ENCODE measurements around the gene VPS13D. TPM values are rescaled to one million over a fixed set of nuclear protein-coding genes. Genes with fewer than 3 reads are reported as not detected.
A peak's percentile ranks its signal among the peaks of the same experiment; 100 is the strongest.

Gene VPS13D
- total and polyA plus RNA-seq, 2 donors (not counting 3 experiments of a cell fraction or from before 2014, with no cell fraction given), result 13.6 to 48.5 TPM

GRCh38 chr1:12511516-12512468 lies 282.0 kb downstream of the VPS13D start:
- Histone ChIP-seq H3K4me2 (ENCODE audit: insufficient read depth, low read length) (no peak overlapping the region), H3K79me2 (ENCODE audit: control insufficient read depth, insufficient read depth, low read length) (no peaks in the 10 kb centered on the region), H3K4me1 (ENCODE audit: control insufficient read depth, extremely low read depth, insufficient read depth, low read length) (peaks cover 11% of the 10 kb centered on the region), H3K27ac (ENCODE audit: insufficient read depth, low read depth, low read length) (no peak overlapping the region), H3K9ac (replicated peaks; ENCODE audit: extremely low read depth, insufficient read depth, low read length) (no peak overlapping the region), H2AFZ (ENCODE audit: low read depth, low read length) (no peak overlapping the region), H3K4me3 (replicated peaks in 1 of 3; ENCODE audit: insufficient read depth in 1 of 3, low read depth in 1 of 3, low read length in 3 of 3) (no peak overlapping the region), H3K27me3 (ENCODE audit: control insufficient read depth in 2 of 2, insufficient read depth in 2 of 2, low read length in 2 of 2) (no peaks in the 10 kb centered on the region), H3K9me1 (replicated peaks; ENCODE audit: control insufficient read depth, extremely low read depth, insufficient read depth, low read length) (no peaks in the 10 kb centered on the region), H3K9me3 (replicated peaks; ENCODE audit: control insufficient read depth, insufficient read depth, low read length) (no peaks in the 10 kb centered on the region), H3K36me3 (ENCODE audit: control insufficient read depth in 2 of 2, extremely low read depth in 1 of 2, insufficient read depth in 2 of 2, low read length in 2 of 2) (peaks cover 0 to 5% of the 10 kb centered on the region in 2 experiments), H4K20me1 (replicated peaks; ENCODE audit: control insufficient read depth, extremely low read depth, insufficient read depth, low read length) (no peaks in the 10 kb centered on the region)
- dilution Hi-C loops (cut with MboI; ENCODE audit: extremely low pct_ligation_motif_present, low sequenced_read_pairs) (no loop called here), intact Hi-C loops (cut with micrococcal nuclease) (loop anchor here (2.0 to 10.0 kb wide), 3 partner anchors 31 to 107 kb away; no protein-coding TSS in a partner anchor)
- FAIRE-seq (no peak), DNase-seq (ENCODE audit: low read depth, low spot score) (peak; percentile 13)
- POLR2A ChIA-PET, result no interaction called here
- TF ChIP-seq MYC (IDR thresholded peaks at IDR 0.05; ENCODE audit: low read depth, low read length), result no peak
- no peak for TF ChIP-seq EZH2 (IDR thresholded peaks at IDR 0.05; ENCODE audit: borderline replicate concordance, low read depth, low read length, severe bottlenecking)
- no peak for TF ChIP-seq POLR2A (IDR thresholded peaks at IDR 0.05; ENCODE audit: low read depth, low read length)
- no peak for TF ChIP-seq POLR2AphosphoS5 (IDR thresholded peaks at IDR 0.05; ENCODE audit: insufficient read depth, low read depth, low read length)
- no peak for TF ChIP-seq JUN (IDR thresholded peaks at IDR 0.05; ENCODE audit: borderline replicate concordance, insufficient read depth, insufficient read length, low read depth)
- BruUV-seq (replicated peaks), result no TSS peak
- CTCF ChIA-PET, result interaction anchor here (1.6 kb wide), 1 partner anchor 8 kb away, joined by 9 read pairs; no protein-coding TSS in a partner anchor

- no peak for TF ChIP-seq CTCF (IDR thresholded peaks at IDR 0.05; ENCODE audit: extremely low read depth in 1 of 2, insufficient read depth in 1 of 2, low read depth in 1 of 2, low read length in 2 of 2)
- no peak for TF ChIP-seq MAX (IDR thresholded peaks at IDR 0.05; ENCODE audit: insufficient read depth, insufficient read length)
- TF ChIP-seq POLR2AphosphoS5 (IDR thresholded peaks at IDR 0.05; ENCODE audit: insufficient read depth, low read depth, low read length), result no peak
- TF ChIP-seq POLR2A (IDR thresholded peaks at IDR 0.05; ENCODE audit: low read depth, low read length), result no peak
- TF ChIP-seq FOS (IDR thresholded peaks at IDR 0.05; ENCODE audit: borderline replicate concordance, insufficient read depth, low read length), result no peak
- no peak for TF ChIP-seq GATA2 (IDR thresholded peaks at IDR 0.05; ENCODE audit: insufficient read depth, insufficient read length, low read depth, low read length)
- TF ChIP-seq EZH2 (IDR thresholded peaks at IDR 0.05; ENCODE audit: borderline replicate concordance, low read depth, low read length, severe bottlenecking), result no peak
- TF ChIP-seq JUN (IDR thresholded peaks at IDR 0.05; ENCODE audit: borderline replicate concordance, insufficient read depth, insufficient read length, low read depth), result no peak
- no peak for TF ChIP-seq MYC (IDR thresholded peaks at IDR 0.05; ENCODE audit: low read depth, low read length)
- no peaks in the 10 kb centered on the region for H3K9me3 ChIP-seq (replicated peaks; ENCODE audit: control insufficient read depth, insufficient read depth, low read length)
- no peak overlapping the region for H3K9ac ChIP-seq (replicated peaks; ENCODE audit: extremely low read depth, insufficient read depth, low read length)
- no peaks in the 10 kb centered on the region for H3K9me1 ChIP-seq (replicated peaks; ENCODE audit: control insufficient read depth, extremely low read depth, insufficient read depth, low read length)
- no peak for DNase-seq (ENCODE audit: low read depth, low spot score)
- H3K79me2 ChIP-seq (ENCODE audit: control insufficient read depth, insufficient read depth, low read length), result no peaks in the 10 kb centered on the region
- dilution Hi-C loops (cut with MboI; ENCODE audit: extremely low pct_ligation_motif_present, low sequenced_read_pairs), result no loop called here
- ChIA-PET CTCF (interaction anchor here (1.4 kb wide), 1 partner anchor 90 kb away, joined by 3 read pairs; no protein-coding TSS in a partner anchor), POLR2A (no interaction called here)
- H3K27me3 ChIP-seq (ENCODE audit: control insufficient read depth in 2 of 2, insufficient read depth in 2 of 2, low read length in 2 of 2), result no peaks in the 10 kb centered on the region
- no peaks in the 10 kb centered on the region for H3K36me3 ChIP-seq (ENCODE audit: control insufficient read depth in 2 of 2, extremely low read depth in 1 of 2, insufficient read depth in 2 of 2, low read length in 2 of 2)
- H3K4me2 ChIP-seq (ENCODE audit: insufficient read depth, low read length), result no peak overlapping the region
- peaks cover 11% of the 10 kb centered on the region for H3K4me1 ChIP-seq (ENCODE audit: control insufficient read depth, extremely low read depth, insufficient read depth, low read length)
- no peak overlapping the region for H3K4me3 ChIP-seq (replicated peaks in 1 of 3; ENCODE audit: insufficient read depth in 1 of 3, low read depth in 1 of 3, low read length in 3 of 3)
- no peak overlapping the region for H3K27ac ChIP-seq (ENCODE audit: insufficient read depth, low read depth, low read length)
- FAIRE-seq, result no peak
- no peak overlapping the region for H2AFZ ChIP-seq (ENCODE audit: low read depth, low read length)
- no TSS peak for BruUV-seq (replicated peaks)
- H4K20me1 ChIP-seq (replicated peaks; ENCODE audit: control insufficient read depth, extremely low read depth, insufficient read depth, low read length), result no peaks in the 10 kb centered on the region
- intact Hi-C loops (cut with micrococcal nuclease), result loop anchor here (10.0 kb wide), 1 partner anchor 108 kb away; no protein-coding TSS in a partner anchor
Observed at GRCh38 chr1:12513181-12513580, 283.4 kb downstream of the VPS13D start.

All from endothelial cell of umbilical vein (primary cell).